ENCODE data around the gene ZNF784. TPM values are rescaled to one million over a fixed set of nuclear protein-coding genes. Genes with fewer than 3 reads are reported as not detected.

The ZNF784 gene
- total RNA-seq, 1 experiment from 2014 or later = 9.9 TPM

GRCh38 chr19:55593096-55593772 lies 31.1 kb downstream of the ZNF784 start:
- Mint-ChIP-seq H3K4me1 (peaks cover 25% of the 10 kb centered on the region), H3K36me3 (peaks cover 23% of the 10 kb centered on the region), H3K9me3 (no peaks in the 10 kb centered on the region), H3K27me3 (ENCODE audit: low read depth) (peaks cover 9% of the 10 kb centered on the region), H3K4me3 (no peak overlapping the region), H3K27ac (no peak overlapping the region; the same call in 1 of the 2 replicates)
- CTCF ChIA-PET = interaction anchor here (0.9 to 2.6 kb wide), 4 partner anchors 13 to 126 kb away, joined by 3 to 12 read pairs (median 4); partner anchors contain the start of gene ZNF865
- POLR2A ChIA-PET = interaction anchor here (1.7 kb wide), 1 partner anchor 13 kb away, joined by 9 read pairs; the partner anchor contains the start of gene ZNF865
- DNase-seq (ENCODE audit: low spot score) = no peak
- ATAC-seq = no peak; the same call in none of the 2 replicates
- TF ChIP-seq HMGA2 (CRISPR knock-in tag; IDR thresholded peaks at IDR 0.05) (no peak), TP53 (CRISPR knock-in tag; IDR thresholded peaks at IDR 0.05) (no peak), ZNF671 (CRISPR knock-in tag; IDR thresholded peaks at IDR 0.05) (no peak), FOXP4 (CRISPR knock-in tag; IDR thresholded peaks at IDR 0.05) (no peak), ZNF138 (CRISPR knock-in tag; conservative IDR thresholded peaks at IDR 0.05) (no peak), TCF7 (CRISPR knock-in tag; IDR thresholded peaks at IDR 0.05; ENCODE audit: low read depth) (no peak), ERG (CRISPR knock-in tag; IDR thresholded peaks at IDR 0.05) (no peak), ZNF396 (CRISPR knock-in tag; IDR thresholded peaks at IDR 0.05; ENCODE audit: borderline replicate concordance) (no peak), MLX (CRISPR knock-in tag; IDR thresholded peaks at IDR 0.05) (no peak), ZBTB21 (CRISPR knock-in tag; IDR thresholded peaks at IDR 0.05; ENCODE audit: borderline replicate concordance) (no peak), RORB (CRISPR knock-in tag; IDR thresholded peaks at IDR 0.05) (no peak), E2F4 (CRISPR knock-in tag; IDR thresholded peaks at IDR 0.05; ENCODE audit: borderline replicate concordance, low read depth) (no peak), GABPB1 (CRISPR knock-in tag; IDR thresholded peaks at IDR 0.05) (no peak), SMAD4 (CRISPR knock-in tag; IDR thresholded peaks at IDR 0.05) (no peak)

DNA sequence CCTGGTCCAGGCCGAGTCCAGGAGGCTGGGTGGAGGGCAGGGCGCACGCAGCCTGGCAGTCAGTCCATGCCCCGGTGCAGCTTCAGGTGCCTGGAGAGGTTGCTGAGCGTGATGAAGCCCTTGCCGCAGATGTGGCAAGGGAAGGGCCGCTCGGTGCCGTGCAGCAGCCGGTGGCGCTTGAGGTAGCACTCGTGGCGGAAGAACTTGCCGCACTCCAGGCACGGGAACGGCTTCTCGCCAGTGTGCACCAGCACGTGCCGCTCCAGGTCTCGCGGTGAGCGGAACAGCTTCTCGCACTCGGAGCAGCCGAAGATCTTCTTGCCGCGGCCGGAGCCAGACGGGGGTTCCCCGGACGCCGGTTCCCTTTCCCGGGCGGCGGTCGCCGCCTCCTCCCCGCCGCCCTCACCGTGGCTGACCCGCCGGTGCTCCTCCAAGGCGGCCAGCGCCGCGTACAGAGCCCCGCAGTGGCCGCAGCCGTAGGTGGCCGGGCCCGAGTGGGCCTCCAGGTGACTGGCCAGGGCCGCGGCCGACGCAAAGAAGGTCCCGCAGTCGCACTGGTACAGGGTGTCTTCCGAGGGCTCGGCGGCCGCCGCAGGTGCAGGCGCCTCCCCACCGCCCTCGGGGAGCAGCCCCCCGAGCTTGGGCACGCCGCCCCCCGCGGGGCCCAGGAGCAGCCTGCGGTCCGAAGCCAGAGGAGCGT lies 31.8 kb downstream of the ZNF784 start:
- Mint-ChIP-seq H3K9me3 (no peaks in the 10 kb centered on the region), H3K27ac (no peak overlapping the region), H3K4me3 (no peak overlapping the region), H3K36me3 (peaks cover 23% of the 10 kb centered on the region), H3K4me1 (peaks cover 20% of the 10 kb centered on the region), H3K27me3 (ENCODE audit: low read depth) (peaks cover 9% of the 10 kb centered on the region)
- ChIA-PET CTCF (interaction anchor here (0.9 to 2.6 kb wide), 3 partner anchors 13 to 125 kb away, joined by 3 to 12 read pairs (median 3); partner anchors contain the start of gene ZNF865), POLR2A (interaction anchor here (1.7 kb wide), 1 partner anchor 13 kb away, joined by 9 read pairs; the partner anchor contains the start of gene ZNF865)
- ATAC-seq (no peak), DNase-seq (ENCODE audit: low spot score) (no peak)
- TF ChIP-seq E2F5 (CRISPR knock-in tag; IDR thresholded peaks at IDR 0.05) (no peak), TEAD4 (CRISPR knock-in tag; IDR thresholded peaks at IDR 0.05) (no peak), TEAD1 (CRISPR knock-in tag; IDR thresholded peaks at IDR 0.05) (no peak), NFYB (CRISPR knock-in tag; conservative IDR thresholded peaks at IDR 0.05; ENCODE audit: low read depth) (no peak), NR1H2 (CRISPR knock-in tag; IDR thresholded peaks at IDR 0.05) (no peak), SOX15 (CRISPR knock-in tag; IDR thresholded peaks at IDR 0.05) (no peak)
- TF ChIP-seq, protein P1, sequence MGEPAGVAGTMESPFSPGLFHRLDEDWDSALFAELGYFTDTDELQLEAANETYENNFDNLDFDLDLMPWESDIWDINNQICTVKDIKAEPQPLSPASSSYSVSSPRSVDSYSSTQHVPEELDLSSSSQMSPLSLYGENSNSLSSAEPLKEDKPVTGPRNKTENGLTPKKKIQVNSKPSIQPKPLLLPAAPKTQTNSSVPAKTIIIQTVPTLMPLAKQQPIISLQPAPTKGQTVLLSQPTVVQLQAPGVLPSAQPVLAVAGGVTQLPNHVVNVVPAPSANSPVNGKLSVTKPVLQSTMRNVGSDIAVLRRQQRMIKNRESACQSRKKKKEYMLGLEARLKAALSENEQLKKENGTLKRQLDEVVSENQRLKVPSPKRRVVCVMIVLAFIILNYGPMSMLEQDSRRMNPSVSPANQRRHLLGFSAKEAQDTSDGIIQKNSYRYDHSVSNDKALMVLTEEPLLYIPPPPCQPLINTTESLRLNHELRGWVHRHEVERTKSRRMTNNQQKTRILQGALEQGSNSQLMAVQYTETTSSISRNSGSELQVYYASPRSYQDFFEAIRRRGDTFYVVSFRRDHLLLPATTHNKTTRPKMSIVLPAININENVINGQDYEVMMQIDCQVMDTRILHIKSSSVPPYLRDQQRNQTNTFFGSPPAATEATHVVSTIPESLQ (CRISPR knock-in tag; IDR thresholded peaks at IDR 0.05) = no peak
- TF ChIP-seq, protein P2, sequence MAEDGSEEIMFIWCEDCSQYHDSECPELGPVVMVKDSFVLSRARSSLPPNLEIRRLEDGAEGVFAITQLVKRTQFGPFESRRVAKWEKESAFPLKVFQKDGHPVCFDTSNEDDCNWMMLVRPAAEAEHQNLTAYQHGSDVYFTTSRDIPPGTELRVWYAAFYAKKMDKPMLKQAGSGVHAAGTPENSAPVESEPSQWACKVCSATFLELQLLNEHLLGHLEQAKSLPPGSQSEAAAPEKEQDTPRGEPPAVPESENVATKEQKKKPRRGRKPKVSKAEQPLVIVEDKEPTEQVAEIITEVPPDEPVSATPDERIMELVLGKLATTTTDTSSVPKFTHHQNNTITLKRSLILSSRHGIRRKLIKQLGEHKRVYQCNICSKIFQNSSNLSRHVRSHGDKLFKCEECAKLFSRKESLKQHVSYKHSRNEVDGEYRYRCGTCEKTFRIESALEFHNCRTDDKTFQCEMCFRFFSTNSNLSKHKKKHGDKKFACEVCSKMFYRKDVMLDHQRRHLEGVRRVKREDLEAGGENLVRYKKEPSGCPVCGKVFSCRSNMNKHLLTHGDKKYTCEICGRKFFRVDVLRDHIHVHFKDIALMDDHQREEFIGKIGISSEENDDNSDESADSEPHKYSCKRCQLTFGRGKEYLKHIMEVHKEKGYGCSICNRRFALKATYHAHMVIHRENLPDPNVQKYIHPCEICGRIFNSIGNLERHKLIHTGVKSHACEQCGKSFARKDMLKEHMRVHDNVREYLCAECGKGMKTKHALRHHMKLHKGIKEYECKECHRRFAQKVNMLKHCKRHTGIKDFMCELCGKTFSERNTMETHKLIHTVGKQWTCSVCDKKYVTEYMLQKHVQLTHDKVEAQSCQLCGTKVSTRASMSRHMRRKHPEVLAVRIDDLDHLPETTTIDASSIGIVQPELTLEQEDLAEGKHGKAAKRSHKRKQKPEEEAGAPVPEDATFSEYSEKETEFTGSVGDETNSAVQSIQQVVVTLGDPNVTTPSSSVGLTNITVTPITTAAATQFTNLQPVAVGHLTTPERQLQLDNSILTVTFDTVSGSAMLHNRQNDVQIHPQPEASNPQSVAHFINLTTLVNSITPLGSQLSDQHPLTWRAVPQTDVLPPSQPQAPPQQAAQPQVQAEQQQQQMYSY (CRISPR knock-in tag; IDR thresholded peaks at IDR 0.05) = no peak
